ENCODE measurements around the gene TNNC2. TPM values are rescaled to one million over a fixed set of nuclear protein-coding genes. Genes with fewer than 3 reads are reported as not detected.

TNNC2 gene
- total and polyA plus RNA-seq, 2 of the 8 experiments (the other 6 are each of a cell fraction or from before 2014, with no cell fraction given), result 5.7 to 7.6 TPM

- Histone ChIP-seq H3K4me2 (ENCODE audit: insufficient read depth in 1 of 2, low read depth in 2 of 2, low read length in 2 of 2) (no peak overlapping the region), H3K9me3 (ENCODE audit: insufficient read depth in 2 of 2, low read depth in 1 of 2, low read length in 1 of 2) (no peaks in the 10 kb centered on the region), H4K5ac (ENCODE audit: insufficient read length, low read depth, low read length) (no peak overlapping the region), H3K56ac (replicated peaks; ENCODE audit: insufficient read length, low read depth, low read length) (no peak overlapping the region), H4K20me1 (replicated peaks in 1 of 2; ENCODE audit: control insufficient read depth in 1 of 2, insufficient read depth in 2 of 2, low read length in 2 of 2) (no peaks in the 10 kb centered on the region), H3K27ac (ENCODE audit: low read depth, low read length) (no peak overlapping the region), H3K23me2 (ENCODE audit: low read depth, low read length) (no peaks in the 10 kb centered on the region), H3K9ac (replicated peaks in 1 of 4; ENCODE audit: extremely low read depth in 1 of 4, low read depth in 3 of 4, low read length in 3 of 4) (no peak overlapping the region), H2BK120ac (replicated peaks; ENCODE audit: low read depth, low read length) (no peak overlapping the region), H3K4me3 (ENCODE audit: extremely low read depth in 1 of 4, insufficient read depth in 2 of 4, low read depth in 3 of 4, low read length in 4 of 4) (no peak overlapping the region), H3K4me1 (replicated peaks in 1 of 4; ENCODE audit: control insufficient read depth in 3 of 4, insufficient read depth in 4 of 4, low read length in 3 of 4) (peaks cover 4 to 16% (median 12%) of the 10 kb centered on the region in 4 experiments), H3K14ac (ENCODE audit: insufficient read length) (no peak overlapping the region), H2BK12ac (ENCODE audit: low read depth, low read length) (no peak overlapping the region), H3K79me2 (ENCODE audit: control insufficient read depth in 1 of 2, insufficient read depth in 2 of 2, low read length in 2 of 2) (peaks cover 0 to 9% of the 10 kb centered on the region in 2 experiments; a peak in 2 of 4 replicates), H3K79me1 (ENCODE audit: low read depth, low read length) (no peaks in the 10 kb centered on the region), H3K23ac (ENCODE audit: insufficient read length) (no peak overlapping the region), H2AFZ (ENCODE audit: low read length) (no peak overlapping the region), H3K4ac (replicated peaks; ENCODE audit: insufficient read length, low read depth, low read length) (no peak overlapping the region), H2BK20ac (ENCODE audit: low read length) (no peak overlapping the region), H4K8ac (ENCODE audit: extremely low read depth, insufficient read depth, low read length) (no peak overlapping the region), H3K18ac (ENCODE audit: extremely low read depth, low read length) (no peak overlapping the region), H3K36me3 (ENCODE audit: control insufficient read depth in 2 of 4, insufficient read depth in 4 of 4, low read length in 3 of 4) (peaks cover 0 to 36% (median 0%) of the 10 kb centered on the region in 4 experiments; a peak in 4 of 8 replicates), H2AK5ac (ENCODE audit: low read depth, low read length) (0 out of 2 replicates have a peak overlapping the region, but pooled peaks have one; percentile 80), H2BK15ac (ENCODE audit: low read length) (no peak overlapping the region; the same call in 1 of the 2 replicates), H4K91ac (replicated peaks; ENCODE audit: insufficient read length, low read length) (no peak overlapping the region), H3K27me3 (replicated peaks in 1 of 4; ENCODE audit: control insufficient read depth in 3 of 4, extremely low read depth in 1 of 4, insufficient read depth in 3 of 4, low read length in 3 of 4) (no peaks in the 10 kb centered on the region), H2BK5ac (ENCODE audit: low read depth, low read length) (peak overlapping the region; percentile 74; the same call in 1 of the 2 replicates)
- WGBS, 2 experiments (ENCODE audit: extremely low coverage in 1 of 2, insufficient coverage in 1 of 2, insufficient read length in 1 of 2, insufficient replicate concordance in 2 of 2, low coverage in 1 of 2, low lambda C conversion rate in 2 of 2, missing lambda C conversion rate in 1 of 2), result 92% methylated on average over 2 of the region's 2 CpGs; no CpG with 5 or more reads in 1 of the 2 experiments
- FAIRE-seq (no peak), DNase-seq (ENCODE audit: low read depth in 1 of 2, low spot score in 2 of 2) (no peak)
- POLR2A ChIA-PET (ENCODE audit: partially characterized antibody), result interaction anchor here (0.6 to 9.9 kb wide), 7 partner anchors 8 to 513 kb away, joined by 3 to 178 read pairs (median 11); partner anchors contain the start of genes CTSA, NEURL2 and SNX21
- CTCF ChIA-PET (ENCODE audit: partially characterized antibody), result interaction anchor here (0.7 to 2.0 kb wide), 3 partner anchors 10 to 25 kb away, joined by 3 to 7 read pairs (median 4); no protein-coding TSS in a partner anchor
- TF ChIP-seq SP1 (IDR thresholded peaks at IDR 0.05; ENCODE audit: low read depth, low read length) (no peak), EP300 (IDR thresholded peaks at IDR 0.05; ENCODE audit: borderline replicate concordance in 1 of 2, low read depth in 2 of 2, low read length in 2 of 2) (no peak)
These were observed 23.1 kb upstream of the TNNC2 start for GRCh38 chr20:45850238-45850637.

Data from H1 (cell line).